Activated naive CD8-positive, alpha-beta T cell (primary cell): ENCODE measurements around the gene EEF1A2.

ENCODE experiments used
- H3K27ac Mint-ChIP-seq: one replicate; pipeline ENCODE4 v1.8.0; 2021; ENCODE audit warnings: mixed read lengths
- H3K27me3 Mint-ChIP-seq: one replicate; pipeline ENCODE4 v1.8.0; 2021; ENCODE audit warnings: mixed read lengths
- H3K36me3 Mint-ChIP-seq: one replicate; pipeline ENCODE4 v1.8.0; 2021; ENCODE audit warnings: mixed read lengths
- H3K4me1 Mint-ChIP-seq: one replicate; pipeline ENCODE4 v1.8.0; 2021; ENCODE audit warnings: low read depth, mixed read lengths
- H3K4me3 Mint-ChIP-seq: one replicate; pipeline ENCODE4 v1.8.0; 2021; ENCODE audit warnings: mild to moderate bottlenecking, mixed read lengths
- H3K9me3 Mint-ChIP-seq: one replicate; pipeline ENCODE4 v1.8.0; 2021; ENCODE audit warnings: low read depth, mixed read lengths

EEF1A2 gene

GRCh38 chr20:63456429-63457284, 42.2 kb downstream of the EEF1A2 start:
- no peaks in the 10 kb centered on the region for H3K36me3 Mint-ChIP-seq
- H3K27me3 Mint-ChIP-seq: peaks cover 7% of the 10 kb centered on the region
- H3K27ac Mint-ChIP-seq: no peak overlapping the region
- H3K4me1 Mint-ChIP-seq: peaks cover 6% of the 10 kb centered on the region
- no peaks in the 10 kb centered on the region for H3K9me3 Mint-ChIP-seq
- no peak overlapping the region for H3K4me3 Mint-ChIP-seq

- Mint-ChIP-seq H3K4me3 (no peak overlapping the region), H3K36me3 (no peaks in the 10 kb centered on the region), H3K27me3 (peaks cover 4% of the 10 kb centered on the region), H3K27ac (no peak overlapping the region), H3K4me1 (peaks cover 6% of the 10 kb centered on the region), H3K9me3 (no peaks in the 10 kb centered on the region)
Observed at GRCh38 chr20:63455568-63455859, 43.4 kb downstream of the EEF1A2 start.

- Mint-ChIP-seq H3K9me3 (no peaks in the 10 kb centered on the region), H3K36me3 (no peaks in the 10 kb centered on the region), H3K4me1 (peaks cover 6% of the 10 kb centered on the region), H3K4me3 (no peak overlapping the region), H3K27me3 (peaks cover 4% of the 10 kb centered on the region), H3K27ac (no peak overlapping the region)
Observed at GRCh38 chr20:63454731-63455567, 43.9 kb downstream of the EEF1A2 start.

- H3K4me3 Mint-ChIP-seq: no peak overlapping the region
- H3K27ac Mint-ChIP-seq: no peak overlapping the region
- no peaks in the 10 kb centered on the region for H3K9me3 Mint-ChIP-seq
- H3K4me1 Mint-ChIP-seq: peaks cover 6% of the 10 kb centered on the region
- no peaks in the 10 kb centered on the region for H3K36me3 Mint-ChIP-seq
- H3K27me3 Mint-ChIP-seq: peaks cover 4% of the 10 kb centered on the region
Observed at GRCh38 chr20:63452821-63453523, 45.9 kb downstream of the EEF1A2 start.

- no peaks in the 10 kb centered on the region for H3K9me3 Mint-ChIP-seq
- peaks cover 6% of the 10 kb centered on the region for H3K4me1 Mint-ChIP-seq
- H3K36me3 Mint-ChIP-seq: no peaks in the 10 kb centered on the region
- H3K27me3 Mint-ChIP-seq: peaks cover 5% of the 10 kb centered on the region
- no peak overlapping the region for H3K27ac Mint-ChIP-seq
- H3K4me3 Mint-ChIP-seq: no peak overlapping the region
Observed at GRCh38 chr20:63452341-63452740, 46.5 kb downstream of the EEF1A2 start.

- peaks cover 8% of the 10 kb centered on the region for H3K27me3 Mint-ChIP-seq
- H3K9me3 Mint-ChIP-seq: no peaks in the 10 kb centered on the region
- H3K27ac Mint-ChIP-seq: no peak overlapping the region
- peaks cover 6% of the 10 kb centered on the region for H3K4me1 Mint-ChIP-seq
- no peak overlapping the region for H3K4me3 Mint-ChIP-seq
- H3K36me3 Mint-ChIP-seq: no peaks in the 10 kb centered on the region
Observed at GRCh38 chr20:63451821-63452220, 47.1 kb downstream of the EEF1A2 start.

- H3K4me1 Mint-ChIP-seq: peaks cover 6% of the 10 kb centered on the region
- no peak overlapping the region for H3K27ac Mint-ChIP-seq
- peaks cover 6% of the 10 kb centered on the region for H3K27me3 Mint-ChIP-seq
- no peaks in the 10 kb centered on the region for H3K9me3 Mint-ChIP-seq
- H3K36me3 Mint-ChIP-seq: no peaks in the 10 kb centered on the region
- no peak overlapping the region for H3K4me3 Mint-ChIP-seq
Observed at GRCh38 chr20:63449796-63450730, 48.8 kb downstream of the EEF1A2 start.

GRCh38 chr20:63449025-63449424, 49.9 kb downstream of the EEF1A2 start:
- H3K9me3 Mint-ChIP-seq: no peaks in the 10 kb centered on the region
- peaks cover 2% of the 10 kb centered on the region for H3K4me1 Mint-ChIP-seq
- H3K27me3 Mint-ChIP-seq: peaks cover 4% of the 10 kb centered on the region
- H3K4me3 Mint-ChIP-seq: no peak overlapping the region
- H3K27ac Mint-ChIP-seq: no peak overlapping the region
- no peaks in the 10 kb centered on the region for H3K36me3 Mint-ChIP-seq

GRCh38 chr20:63448031-63448430, 50.9 kb downstream of the EEF1A2 start:
- Mint-ChIP-seq H3K27ac (no peak overlapping the region), H3K36me3 (no peaks in the 10 kb centered on the region)

GRCh38 chr20:63447320-63447719, 51.6 kb downstream of the EEF1A2 start:
- Mint-ChIP-seq H3K9me3 (no peaks in the 10 kb centered on the region), H3K27ac (no peak overlapping the region), H3K4me3 (no peak overlapping the region), H3K36me3 (no peaks in the 10 kb centered on the region), H3K27me3 (peaks cover 4% of the 10 kb centered on the region), H3K4me1 (peaks cover under 1% of the 10 kb centered on the region)

More at GRCh38 chr20:63448031-63448430, 50.9 kb downstream of the EEF1A2 start:
- Mint-ChIP-seq H3K4me3 (no peak overlapping the region), H3K27me3 (peaks cover 4% of the 10 kb centered on the region), H3K4me1 (no peaks in the 10 kb centered on the region), H3K9me3 (no peaks in the 10 kb centered on the region)

GRCh38 chr20:63446216-63447024, 52.5 kb downstream of the EEF1A2 start:
- Mint-ChIP-seq H3K4me3 (no peak overlapping the region), H3K9me3 (no peaks in the 10 kb centered on the region), H3K4me1 (peaks cover 10% of the 10 kb centered on the region), H3K36me3 (no peaks in the 10 kb centered on the region), H3K27me3 (peaks cover 4% of the 10 kb centered on the region), H3K27ac (no peak overlapping the region)

- Mint-ChIP-seq H3K36me3 (no peaks in the 10 kb centered on the region), H3K27me3 (peaks cover 4% of the 10 kb centered on the region), H3K4me1 (peaks cover 15% of the 10 kb centered on the region), H3K9me3 (no peaks in the 10 kb centered on the region), H3K27ac (no peak overlapping the region), H3K4me3 (no peak overlapping the region)
Observed at GRCh38 chr20:63445075-63445734, 53.7 kb downstream of the EEF1A2 start.

- H3K27me3 Mint-ChIP-seq: peaks cover 4% of the 10 kb centered on the region
- H3K4me1 Mint-ChIP-seq: peaks cover 15% of the 10 kb centered on the region
- no peaks in the 10 kb centered on the region for H3K36me3 Mint-ChIP-seq
- no peaks in the 10 kb centered on the region for H3K9me3 Mint-ChIP-seq
- H3K4me3 Mint-ChIP-seq: no peak overlapping the region
- no peak overlapping the region for H3K27ac Mint-ChIP-seq
Observed at GRCh38 chr20:63444548-63444947, 54.3 kb downstream of the EEF1A2 start.
